Kidney capillary endothelial cell (primary cell): ENCODE results near the gene RFLNA.
A peak's percentile ranks its signal among the peaks of the same experiment; 100 is the strongest.
"Not testable (repeated sequence)": the region's sequence is repeated elsewhere in the genome, so short reads cannot be mapped to it uniquely, and the experiment has no call there.

Source experiments
- DNase-seq: peaks from one replicate; pipeline ENCODE4 v3.0.0-alpha.2; 2018; ENCODE audit warnings: low spot score

The RFLNA gene

GRCh38 chr12:124283326-124283725 is 11.6 kb upstream of the RFLNA start:
- DNase-seq: no peak

- DNase-seq: no peak
Observed at GRCh38 chr12:124284368-124284767, 10.5 kb upstream of the RFLNA start.

GRCh38 chr12:124286414-124286813 is 8.5 kb upstream of the RFLNA start:
- DNase-seq: no peak

- DNase-seq: no peak
Observed at GRCh38 chr12:124286971-124287370, 7.9 kb upstream of the RFLNA start.

GRCh38 chr12:124289634-124290600 is 5.0 kb upstream of the RFLNA start:
- DNase-seq: no peak

GRCh38 chr12:124292385-124292784 is 2.5 kb upstream of the RFLNA start:
- no peak for DNase-seq

GRCh38 chr12:124293286-124294003 is 1.4 kb upstream of the RFLNA start:
- no peak for DNase-seq

- DNase-seq: no peak
Observed at GRCh38 chr12:124295431-124296058, 652 bp downstream of the RFLNA start.

- DNase-seq: peak; percentile 19
Observed at GRCh38 chr12:124296295-124296915, 1.5 kb downstream of the RFLNA start.

GRCh38 chr12:124296916-124297351 is 2.0 kb downstream of the RFLNA start:
- DNase-seq: no peak

- DNase-seq: no peak
Observed at GRCh38 chr12:124297389-124297788, 2.5 kb downstream of the RFLNA start.

GRCh38 chr12:124297856-124298255 is 3.0 kb downstream of the RFLNA start:
- DNase-seq: no peak

- no peak for DNase-seq
Observed at GRCh38 chr12:124298685-124299410, 4.0 kb downstream of the RFLNA start.

- DNase-seq: no peak
Observed at GRCh38 chr12:124299628-124300388, 4.9 kb downstream of the RFLNA start.

- DNase-seq: not testable (repeated sequence)
Observed at GRCh38 chr12:124300657-124301056, 5.8 kb downstream of the RFLNA start.

- no peak for DNase-seq
Observed at GRCh38 chr12:124301084-124301654, 6.3 kb downstream of the RFLNA start.

- no peak for DNase-seq
Observed at GRCh38 chr12:124302241-124302806, 7.4 kb downstream of the RFLNA start.

GRCh38 chr12:124302807-124303578 is 8.1 kb downstream of the RFLNA start:
- no peak for DNase-seq
